Measurements from ENCODE around the gene PARD3.

Gene PARD3

DNA sequence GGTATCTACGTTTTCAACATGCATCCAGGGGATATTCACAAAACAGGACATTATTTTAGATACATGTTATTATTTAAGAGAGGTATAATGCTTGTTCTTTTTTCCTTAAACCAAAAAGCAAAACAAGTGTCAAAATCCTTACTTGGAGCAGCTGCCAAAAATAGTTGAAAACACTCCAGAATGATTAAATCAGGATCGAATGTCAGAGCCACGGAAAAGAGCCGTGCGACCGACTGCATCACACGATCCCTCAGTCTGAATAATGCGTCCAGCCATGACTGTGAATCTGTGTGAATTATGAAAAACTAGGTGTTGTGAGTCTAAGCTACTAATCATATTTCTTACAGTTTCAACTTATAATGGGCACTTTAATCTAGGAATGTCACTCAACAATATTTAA is 126.0 kb downstream of the PARD3 start:
- DNase-seq (ENCODE audit: low spot score): no peak

GRCh38 chr10:34687434-34688210 is 127.5 kb downstream of the PARD3 start:
- DNase-seq (ENCODE audit: low spot score): peak; percentile 29

DNA sequence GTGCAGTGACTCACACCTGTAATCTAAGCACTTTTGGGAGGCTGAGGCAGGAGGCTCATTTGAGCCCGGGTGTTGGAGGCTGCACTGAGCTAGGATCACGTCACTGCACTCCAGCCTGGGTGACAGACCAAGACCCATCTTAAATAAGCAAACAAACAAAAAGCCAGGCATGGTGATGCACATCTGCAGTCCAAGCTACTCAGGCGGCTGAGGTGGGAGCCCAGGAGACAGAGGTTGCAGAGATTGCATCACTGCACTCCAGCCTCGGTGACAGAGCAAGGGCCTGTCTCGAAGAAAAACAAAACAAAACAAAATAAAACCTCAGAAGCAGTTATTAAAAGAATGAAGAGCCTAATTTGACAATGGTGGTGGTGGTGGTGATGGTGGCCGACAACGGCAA is 132.5 kb downstream of the PARD3 start:
- no peak for DNase-seq (ENCODE audit: low spot score)

GRCh38 chr10:34681933-34682332 is 133.2 kb downstream of the PARD3 start:
- DNase-seq (ENCODE audit: low spot score): no peak

GRCh38 chr10:34679177-34679576 is 135.9 kb downstream of the PARD3 start:
- no peak for DNase-seq (ENCODE audit: low spot score)

DNA sequence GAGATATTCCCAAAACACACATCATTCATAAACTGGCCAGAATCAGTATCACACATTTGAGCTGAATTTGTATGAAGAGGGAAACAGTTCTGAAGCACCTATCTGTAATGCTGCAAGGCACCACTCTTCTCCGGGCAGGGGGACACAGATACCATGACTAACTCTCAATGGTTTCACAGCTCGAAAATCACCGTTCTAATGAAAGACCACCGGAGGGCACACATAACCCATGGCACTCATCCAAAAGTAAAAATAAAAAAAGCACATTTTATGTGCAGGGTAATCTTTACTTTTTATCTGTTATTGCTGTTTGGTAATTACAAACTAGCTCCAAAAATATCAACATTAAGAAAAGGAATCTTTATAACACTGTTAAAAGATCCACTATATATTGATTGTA is 137.5 kb downstream of the PARD3 start:
- DNase-seq (ENCODE audit: low spot score): no peak

- no peak for DNase-seq (ENCODE audit: low spot score)
These were observed 138.0 kb downstream of the PARD3 start for GRCh38 chr10:34677132-34677531.

DNA sequence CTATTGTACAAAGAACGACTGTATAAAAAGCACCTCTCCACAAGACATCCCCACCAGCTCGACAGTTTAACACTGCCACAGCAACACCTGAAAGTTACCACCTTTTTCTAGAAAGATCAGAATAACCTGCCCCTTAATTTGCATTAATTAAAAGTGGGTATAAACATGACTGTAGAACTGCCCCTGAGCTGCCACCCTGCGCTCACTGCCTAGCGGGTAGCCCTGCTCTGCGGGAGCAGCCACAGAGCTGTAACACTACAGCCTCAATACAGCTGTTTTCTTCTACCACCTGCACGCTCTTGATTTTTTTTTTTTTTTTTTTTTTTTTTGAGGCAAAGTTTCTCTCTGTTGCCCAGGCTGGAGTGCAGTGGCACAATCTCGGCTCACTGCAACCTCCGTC is 140.9 kb downstream of the PARD3 start:
- DNase-seq (ENCODE audit: low spot score): no peak

GRCh38 chr10:34670081-34670480 is 145.0 kb downstream of the PARD3 start:
- DNase-seq (ENCODE audit: low spot score): no peak

- no peak for DNase-seq (ENCODE audit: low spot score)
These were observed 146.0 kb downstream of the PARD3 start for GRCh38 chr10:34669079-34669478.

- DNase-seq (ENCODE audit: low spot score): no peak
These were observed 147.9 kb downstream of the PARD3 start for GRCh38 chr10:34667177-34667576.

GRCh38 chr10:34666008-34666704 is 148.9 kb downstream of the PARD3 start:
- peak; percentile 93 for DNase-seq (ENCODE audit: low spot score)

GRCh38 chr10:34664706-34665105 is 150.4 kb downstream of the PARD3 start:
- no peak for DNase-seq (ENCODE audit: low spot score)

DNA sequence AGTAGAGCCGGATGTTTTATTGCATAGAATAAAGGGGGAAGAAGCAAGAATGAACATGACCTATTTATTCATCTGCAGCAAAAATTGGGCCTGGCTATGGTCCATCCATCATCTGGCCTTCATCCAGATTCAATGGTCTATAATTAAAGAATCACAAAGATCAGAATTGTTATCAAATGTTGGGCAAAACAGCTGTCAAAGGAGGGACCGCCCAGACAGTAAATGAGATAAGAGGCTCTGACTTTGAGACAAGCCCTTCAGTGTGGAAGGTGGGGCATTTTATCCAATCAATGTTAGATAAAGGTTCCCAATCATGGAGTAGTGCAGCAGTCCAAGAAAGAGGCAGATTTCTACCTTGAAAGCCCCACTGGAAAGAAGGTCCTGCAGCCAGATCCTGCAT is 153.5 kb downstream of the PARD3 start:
- no peak for DNase-seq (ENCODE audit: low spot score)

DNA sequence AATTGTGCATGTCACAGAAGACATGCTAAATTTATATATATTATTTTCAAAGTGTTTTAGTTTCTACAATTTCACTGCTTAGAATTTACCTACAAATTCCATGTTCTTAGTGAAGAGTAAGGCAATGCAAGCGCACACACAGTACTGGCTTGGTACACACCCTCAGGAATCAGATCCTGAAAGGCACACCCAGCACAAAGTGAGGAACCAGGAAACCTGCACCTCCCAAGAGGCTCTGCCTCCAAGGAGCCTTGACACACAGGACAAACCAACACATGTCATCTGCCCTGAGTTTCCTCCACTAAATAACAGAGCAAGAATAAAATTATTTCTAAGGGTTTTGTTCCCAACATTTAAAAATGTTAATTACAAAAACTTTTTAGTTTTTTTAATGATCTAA is 156.2 kb downstream of the PARD3 start:
- DNase-seq (ENCODE audit: low spot score): no peak

DNA sequence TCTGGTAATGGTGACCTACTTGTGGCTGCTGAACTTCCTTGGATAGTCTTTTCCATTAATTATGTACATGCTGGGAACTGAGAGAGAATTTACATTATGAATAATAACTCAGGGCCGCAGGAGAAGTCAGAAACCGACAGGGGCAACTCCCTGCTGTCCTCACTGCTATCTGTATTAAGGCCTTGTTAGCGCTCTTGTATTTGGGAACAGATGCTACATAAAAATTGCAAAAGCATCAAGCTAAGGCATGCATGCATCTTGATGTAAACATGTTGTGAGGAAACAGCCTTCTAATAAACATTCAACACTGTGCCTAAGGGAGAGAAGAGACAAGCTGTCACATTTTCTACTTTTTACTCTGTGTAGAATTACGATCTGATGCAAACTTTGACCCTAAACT is 158.4 kb downstream of the PARD3 start:
- no peak for DNase-seq (ENCODE audit: low spot score)

GRCh38 chr10:34655286-34656170 is 159.6 kb downstream of the PARD3 start:
- peak; percentile 82 for DNase-seq (ENCODE audit: low spot score)

GRCh38 chr10:34654211-34654610 is 160.9 kb downstream of the PARD3 start:
- DNase-seq (ENCODE audit: low spot score): no peak

- DNase-seq (ENCODE audit: low spot score): no peak
These were observed 161.6 kb downstream of the PARD3 start for GRCh38 chr10:34653530-34653929.

DNA sequence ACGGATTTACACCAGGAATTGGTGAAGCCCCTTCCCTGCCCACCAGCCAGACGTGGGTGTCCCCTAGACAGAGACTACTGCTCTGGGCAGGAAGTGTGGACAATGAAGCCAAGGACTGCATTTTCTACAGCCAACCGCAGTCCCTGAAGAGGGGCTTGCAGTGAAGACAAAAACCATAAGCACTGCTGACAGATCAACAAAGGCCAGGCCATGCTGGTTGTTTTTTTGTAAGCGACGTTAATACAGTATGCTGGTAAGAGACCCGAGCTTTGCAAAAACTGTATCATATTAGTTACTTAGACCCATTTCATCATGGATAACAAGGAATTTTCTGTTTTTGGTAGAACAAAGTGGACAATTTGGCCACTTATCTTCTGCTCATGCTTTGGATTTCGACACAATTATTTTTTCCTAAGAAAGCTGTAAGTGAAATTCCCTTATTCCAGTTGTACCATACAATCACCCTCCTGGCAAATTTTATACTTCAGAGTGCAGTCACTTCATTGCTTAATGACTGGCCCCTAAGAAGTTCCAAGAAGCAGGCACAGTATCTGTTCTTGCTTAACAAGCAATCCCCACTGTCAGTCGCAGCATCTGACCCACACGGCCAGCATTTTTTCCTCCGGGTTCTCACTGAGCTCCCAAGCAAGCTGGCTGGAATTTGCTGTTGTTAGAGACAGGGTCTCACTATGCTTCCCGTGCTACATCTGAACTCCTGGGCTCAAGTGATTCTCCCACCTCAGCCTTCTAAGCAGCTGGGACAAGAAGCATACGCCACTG is 163.5 kb downstream of the PARD3 start:
- DNase-seq (ENCODE audit: low spot score): no peak

GRCh38 chr10:34650156-34650555 is 164.9 kb downstream of the PARD3 start:
- DNase-seq (ENCODE audit: low spot score): no peak

DNA sequence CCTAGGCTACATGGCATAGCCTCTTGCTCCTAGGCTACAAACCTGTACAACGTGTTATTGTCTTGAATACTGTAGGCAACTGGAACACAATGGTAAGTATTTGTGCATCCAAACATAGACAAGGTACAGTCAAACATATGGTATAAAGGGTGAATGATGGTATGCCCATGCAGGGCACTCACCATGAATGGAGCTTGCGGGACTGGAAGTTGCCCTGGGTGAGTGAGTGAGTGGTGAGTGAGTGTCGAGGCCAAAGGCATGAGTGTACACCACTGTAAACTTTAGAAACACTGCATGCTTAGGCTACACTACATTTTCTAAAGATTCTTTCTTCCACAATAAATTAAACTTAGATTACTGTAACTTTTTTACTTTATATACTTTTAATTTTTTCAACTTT is 165.7 kb downstream of the PARD3 start:
- peak; percentile 19 for DNase-seq (ENCODE audit: low spot score)

Measured in RKO (cell line).